B cell (primary cell): ENCODE data around the gene MYL5. TPM values are rescaled to one million over a fixed set of nuclear protein-coding genes. Genes with fewer than 3 reads are reported as not detected.

Experiments
- ATAC-seq: fragments of 200-7000 bp; cut with Tn5 transposase; one replicate; pipeline ENCODE4 v1.10.0; 2021; ENCODE audit warnings: low read depth, mild to moderate bottlenecking, moderate number of reproducible peaks, moderate library complexity
- CTCF ChIA-PET: fragments of 350-600 bp; sonication (Branson Sonifier 250); formaldehyde crosslinking; loops from one replicate; lab custom pipeline; 2021; ENCODE audit warnings: antibody characterized with exemption, inconsistent platforms; lab: Charles Lee
- POLR2A ChIA-PET: fragments of 350-600 bp; sonication (Branson Sonifier 250); formaldehyde crosslinking; loops from one replicate; lab custom pipeline; 2021; ENCODE audit warnings: antibody characterized with exemption; lab: Charles Lee
- DNase-seq: peaks from one replicate; pipeline ENCODE4 v3.0.0; 2013
- H2AFZ ChIP-seq: 2 replicates; pipeline ENCODE4 v1.6.1; 2012; ENCODE audit warnings: mild to moderate bottlenecking, low read depth, low read length; ENCODE audit not compliant: insufficient read depth, poor library complexity, severe bottlenecking
- H3K27ac ChIP-seq, 2 donors: 1 replicate in 1 of 2; 2 replicates in 1 of 2; pipeline ENCODE4 v1.5.1; 2012 to 2013; ENCODE audit warnings: low read length in 2 of 2, mild to moderate bottlenecking in 2 of 2, moderate library complexity in 1 of 2
- H3K27me3 ChIP-seq, 4 experiments: fragments of 200-600 bp in 1 of 4; sonication (generic) in 1 of 4; replicated peaks in 1 of 4; 1 replicate in 2 of 4; 2 replicates in 2 of 4; pipeline versions ENCODE4 v1.6.1 to v1.7.0; 2013 to 2016; ENCODE audit warnings: low read length in 3 of 4, mild to moderate bottlenecking in 2 of 4, mixed read lengths in 1 of 4, moderate library complexity in 1 of 4; ENCODE audit not compliant: insufficient read depth in 4 of 4, control insufficient read depth in 3 of 4; ENCODE audit errors: control extremely low read depth in 1 of 4
- H3K36me3 ChIP-seq, 2 experiments: replicated peaks in 1 of 2; 1 replicate in 1 of 2; 2 replicates in 1 of 2; pipeline versions ENCODE4 v1.6.1 to v1.7.1; 2013; ENCODE audit warnings: low read length in 1 of 2; ENCODE audit not compliant: insufficient read depth in 2 of 2, control insufficient read depth in 1 of 2; ENCODE audit errors: control extremely low read depth in 1 of 2, extremely low read depth in 1 of 2
- H3K4me1 ChIP-seq, 2 donors: fragments of 200-600 bp in 1 of 2; sonication (generic) in 1 of 2; 1 replicate in 1 of 2; 2 replicates in 1 of 2; pipeline versions ENCODE4 v1.5.1 to v1.6.1; 2013 to 2017; ENCODE audit warnings: low read length in 2 of 2; ENCODE audit not compliant: control insufficient read depth in 2 of 2, insufficient read depth in 2 of 2
- H3K4me2 ChIP-seq: replicated peaks from 2 replicates; pipeline ENCODE3; 2012; ENCODE audit warnings: mild to moderate bottlenecking, low read depth, low read length; ENCODE audit not compliant: poor library complexity, severe bottlenecking
- H3K4me3 ChIP-seq, 5 experiments: fragments of 200-600 bp in 1 of 5; sonication (generic) in 1 of 5; 1 replicate in 3 of 5; 2 replicates in 2 of 5; pipeline versions ENCODE4 v1.5.1 to v1.7.0; 2011 to 2016; ENCODE audit warnings: low read length in 4 of 5, mild to moderate bottlenecking in 4 of 5, low read depth in 2 of 5, control low read depth in 1 of 5, moderate library complexity in 1 of 5; ENCODE audit not compliant: insufficient read depth in 1 of 5; ENCODE audit errors: control extremely low read depth in 1 of 5, extremely low read depth in 1 of 5
- H3K79me2 ChIP-seq: fragments of 200-600 bp; sonication (generic); one replicate; pipeline ENCODE4 v1.6.0; 2016; ENCODE audit warnings: low read length; ENCODE audit not compliant: control insufficient read depth, insufficient read depth
- H3K9ac ChIP-seq: fragments of 200-600 bp; sonication (generic); 2 replicates; pipeline ENCODE4 v1.6.1; 2017; ENCODE audit warnings: mild to moderate bottlenecking, low read length, moderate library complexity
- H3K9me3 ChIP-seq, 3 donors: one replicate each; pipeline versions ENCODE4 v1.6.1 to v1.7.1; 2013; ENCODE audit warnings: low read length in 2 of 3; ENCODE audit not compliant: control insufficient read depth in 2 of 3, insufficient read depth in 1 of 3; ENCODE audit errors: control extremely low read depth in 1 of 3
- H4K20me1 ChIP-seq: 2 replicates; pipeline ENCODE4 v1.6.0; 2012; ENCODE audit warnings: mild to moderate bottlenecking, low read length; ENCODE audit not compliant: insufficient read depth, control insufficient read depth, poor library complexity, severe bottlenecking
- H3K27ac Mint-ChIP-seq: one replicate; pipeline ENCODE4 v1.8.0; 2021; ENCODE audit warnings: mixed read lengths
- H3K27me3 Mint-ChIP-seq: one replicate; pipeline ENCODE4 v1.8.0; 2021; ENCODE audit warnings: mixed read lengths
- H3K4me1 Mint-ChIP-seq: one replicate; pipeline ENCODE4 v1.8.0; 2021; ENCODE audit warnings: mixed read lengths
- H3K4me3 Mint-ChIP-seq: one replicate; pipeline ENCODE4 v1.8.0; 2021; ENCODE audit warnings: mixed read lengths
- H3K9me3 Mint-ChIP-seq: one replicate; pipeline ENCODE4 v1.8.0; 2022; ENCODE audit warnings: mixed read lengths; ENCODE audit not compliant: insufficient read depth
- EZH2 ChIP-seq: IDR thresholded peaks from 2 replicates; pipeline ENCODE4 v1.6.1; 2012; ENCODE audit warnings: borderline replicate concordance, low read depth, mild to moderate bottlenecking, moderate library complexity, low read length; ENCODE audit not compliant: insufficient read depth, poor library complexity, severe bottlenecking
- WGBS: methylation state at CpG from one replicate; pipeline ENCODE4 v1.1.5; 2013; ENCODE audit warnings: missing lambda C conversion rate; ENCODE audit not compliant: insufficient coverage; 5-methylcytosine and 5-hydroxymethylcytosine counted together
- intact Hi-C: fragments of 100-400 bp; cut with micrococcal nuclease; formaldehyde crosslinking; loops from one replicate; pipeline ENCODE4 v1.10.0; 2022
- polyA plus RNA-seq: library from polyadenylated mRNA; depleted of rRNA; stranded (reverse); fragments of >200 nt; gene quantifications from 2 replicates; pipeline ENCODE4 v1.2.3, GENCODE V29; 2012
- total RNA-seq, 2 donors: library from RNA; stranded (reverse); fragments of 120-200 nt in 1 of 2; gene quantifications; 1 replicate in 1 of 2; 2 replicates in 1 of 2; pipeline versions ENCODE4 v1.2.3 to v1.2.4, GENCODE V29; 2013 to 2022
- TF ChIP-seq, protein P1 (sequence below): fragments of 200-600 bp; IDR thresholded peaks from one replicate; pipeline ENCODE4 v1.8.0; 2022; ENCODE audit warnings: antibody characterized with exemption, mild to moderate bottlenecking

The MYL5 gene
- total and polyA plus RNA-seq, 2 donors (not counting 1 experiment from before 2014, with no cell fraction given): 16.9 to 38.3 TPM

DNA sequence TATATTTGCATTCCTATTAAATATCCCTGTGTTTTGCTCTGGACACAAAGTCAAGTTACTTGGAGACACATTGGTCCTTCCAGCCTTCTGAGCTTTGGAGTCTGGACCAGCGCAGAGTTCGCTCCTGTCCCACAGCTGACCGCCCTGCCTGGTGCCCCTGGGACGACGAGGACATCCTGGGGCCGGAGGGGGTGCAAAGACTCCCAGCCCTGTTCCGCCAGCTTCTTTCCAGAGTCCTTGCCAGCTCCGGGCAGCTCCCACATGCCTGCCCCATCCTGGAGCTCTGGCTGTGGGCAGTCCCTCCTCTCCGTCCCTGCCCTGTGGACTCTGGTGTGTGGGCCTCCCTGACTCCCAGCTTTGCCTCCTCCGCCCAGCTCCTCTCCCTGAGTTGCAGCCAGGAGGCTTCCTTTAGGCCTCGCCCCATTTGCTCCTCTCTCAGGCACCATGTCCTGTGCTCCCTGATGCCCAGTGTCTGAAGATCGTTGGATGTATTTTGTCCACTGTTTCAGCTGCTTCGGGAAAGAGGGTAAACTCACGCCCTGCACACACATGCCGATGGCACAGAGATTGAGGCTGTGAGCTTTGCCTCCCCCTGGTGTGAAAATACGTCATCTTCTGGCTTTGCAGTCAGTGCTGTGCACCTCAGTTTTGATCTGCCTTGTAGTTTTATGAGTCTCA lies 26.4 kb downstream of the MYL5 start:
- Histone ChIP-seq H3K4me2 (no peak overlapping the region), H3K36me3 (no peaks in the 10 kb centered on the region), H3K9me3 (no peaks in the 10 kb centered on the region), H3K27ac (no peak overlapping the region), H3K4me3 (no peak overlapping the region), H3K4me1 (peaks cover 21 to 28% of the 10 kb centered on the region in 2 donors), H4K20me1 (no peaks in the 10 kb centered on the region), H3K79me2 (peaks cover 9% of the 10 kb centered on the region), H2AFZ (no peak overlapping the region), H3K27me3 (no peaks in the 10 kb centered on the region), H3K9ac (no peak overlapping the region)
- Mint-ChIP-seq H3K4me1 (peaks cover 25% of the 10 kb centered on the region), H3K27ac (peak overlapping the region; percentile 80), H3K27me3 (no peaks in the 10 kb centered on the region), H3K9me3 (no peaks in the 10 kb centered on the region), H3K4me3 (peak overlapping the region; percentile 27)
- WGBS: 99% methylated on average over 15 of the region's 16 CpGs
- intact Hi-C loops: loop anchor here (10.0 kb wide), 1 partner anchor 234 kb away; the partner anchor contains the start of genes GAK and TMEM175
- no peak for TF ChIP-seq EZH2
- TF ChIP-seq, protein P1, sequence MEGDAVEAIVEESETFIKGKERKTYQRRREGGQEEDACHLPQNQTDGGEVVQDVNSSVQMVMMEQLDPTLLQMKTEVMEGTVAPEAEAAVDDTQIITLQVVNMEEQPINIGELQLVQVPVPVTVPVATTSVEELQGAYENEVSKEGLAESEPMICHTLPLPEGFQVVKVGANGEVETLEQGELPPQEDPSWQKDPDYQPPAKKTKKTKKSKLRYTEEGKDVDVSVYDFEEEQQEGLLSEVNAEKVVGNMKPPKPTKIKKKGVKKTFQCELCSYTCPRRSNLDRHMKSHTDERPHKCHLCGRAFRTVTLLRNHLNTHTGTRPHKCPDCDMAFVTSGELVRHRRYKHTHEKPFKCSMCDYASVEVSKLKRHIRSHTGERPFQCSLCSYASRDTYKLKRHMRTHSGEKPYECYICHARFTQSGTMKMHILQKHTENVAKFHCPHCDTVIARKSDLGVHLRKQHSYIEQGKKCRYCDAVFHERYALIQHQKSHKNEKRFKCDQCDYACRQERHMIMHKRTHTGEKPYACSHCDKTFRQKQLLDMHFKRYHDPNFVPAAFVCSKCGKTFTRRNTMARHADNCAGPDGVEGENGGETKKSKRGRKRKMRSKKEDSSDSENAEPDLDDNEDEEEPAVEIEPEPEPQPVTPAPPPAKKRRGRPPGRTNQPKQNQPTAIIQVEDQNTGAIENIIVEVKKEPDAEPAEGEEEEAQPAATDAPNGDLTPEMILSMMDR: no peak
- ChIA-PET POLR2A (no interaction called here), CTCF (interaction anchor here (3.1 kb wide), 1 partner anchor 17 kb away, joined by 13 read pairs; no protein-coding TSS in a partner anchor)
- DNase-seq (no peak), ATAC-seq (no peak)

GRCh38 chr4:702618-703048 lies 28.3 kb downstream of the MYL5 start:
- 94% methylated on average over 5 of the region's 7 CpGs for WGBS
- no peak for DNase-seq
- Mint-ChIP-seq H3K4me3 (no peak overlapping the region), H3K4me1 (peaks cover 27% of the 10 kb centered on the region), H3K27ac (peak overlapping the region; percentile 6), H3K9me3 (no peaks in the 10 kb centered on the region), H3K27me3 (no peaks in the 10 kb centered on the region)
- intact Hi-C loops: loop anchor here (10.0 kb wide), 1 partner anchor 232 kb away; the partner anchor contains the start of genes GAK and TMEM175
- Histone ChIP-seq H3K4me1 (peaks cover 29 to 42% of the 10 kb centered on the region in 2 donors), H3K36me3 (no peaks in the 10 kb centered on the region), H3K79me2 (peaks cover 27% of the 10 kb centered on the region), H2AFZ (no peak overlapping the region), H3K4me3 (no peak overlapping the region), H3K27ac (no peak overlapping the region), H3K27me3 (no peaks in the 10 kb centered on the region), H3K9ac (no peak overlapping the region), H3K9me3 (no peaks in the 10 kb centered on the region), H4K20me1 (peaks cover 8% of the 10 kb centered on the region), H3K4me2 (no peak overlapping the region)
- CTCF ChIA-PET: no interaction called here
- no peak for TF ChIP-seq EZH2
- no peak for ATAC-seq
- POLR2A ChIA-PET: interaction anchor here (0.7 kb wide), 1 partner anchor 878 kb away, joined by 9 read pairs; no protein-coding TSS in a partner anchor
